ENCODE data around the gene IGSF21.

Gene IGSF21

GRCh38 chr1:18066576-18066975, 41.0 kb upstream of the IGSF21 start:
- TF ChIP-seq CTCF (conservative IDR thresholded peaks at IDR 0.05; ENCODE audit: low read depth, low read length) = no peak
- H3K4me3 ChIP-seq (ENCODE audit: low read length) = no peak overlapping the region
- DNase-seq (ENCODE audit: low read depth) = no peak

- TF ChIP-seq CTCF (conservative IDR thresholded peaks at IDR 0.05; ENCODE audit: low read depth, low read length) = no peak
- DNase-seq (ENCODE audit: low read depth) = no peak
- H3K4me3 ChIP-seq (ENCODE audit: low read length) = no peak overlapping the region
Measured at GRCh38 chr1:18069903-18070302, 37.7 kb upstream of the IGSF21 start.

- no peak for DNase-seq (ENCODE audit: low read depth)
- no peak for TF ChIP-seq CTCF (conservative IDR thresholded peaks at IDR 0.05; ENCODE audit: low read depth, low read length)
- no peak overlapping the region for H3K4me3 ChIP-seq (ENCODE audit: low read length)
Measured at GRCh38 chr1:18072066-18072465, 35.5 kb upstream of the IGSF21 start.

- no peak for DNase-seq (ENCODE audit: low read depth)
- no peak for TF ChIP-seq CTCF (conservative IDR thresholded peaks at IDR 0.05; ENCODE audit: low read depth, low read length)
- H3K4me3 ChIP-seq (ENCODE audit: low read length) = no peak overlapping the region
Measured at GRCh38 chr1:18073066-18073642, 34.4 kb upstream of the IGSF21 start.

GRCh38 chr1:18077657-18078215, 29.9 kb upstream of the IGSF21 start:
- H3K4me3 ChIP-seq (ENCODE audit: low read length) = no peak overlapping the region
- no peak for TF ChIP-seq CTCF (conservative IDR thresholded peaks at IDR 0.05; ENCODE audit: low read depth, low read length)
- no peak for DNase-seq (ENCODE audit: low read depth)

GRCh38 chr1:18079941-18080735, 27.5 kb upstream of the IGSF21 start:
- DNase-seq (ENCODE audit: low read depth) = no peak
- no peak for TF ChIP-seq CTCF (conservative IDR thresholded peaks at IDR 0.05; ENCODE audit: low read depth, low read length)
- no peak overlapping the region for H3K4me3 ChIP-seq (ENCODE audit: low read length)

Measured in retinal pigment epithelial cell (primary cell).